ENCODE measurements around the gene POU2AF1. TPM values are rescaled to one million over a fixed set of nuclear protein-coding genes. Genes with fewer than 3 reads are reported as not detected.

Gene POU2AF1
- total and polyA plus RNA-seq, 2 of the 13 experiments (the other 11 are each of a cell fraction or from before 2014, with no cell fraction given), result 1.9 to 3.6 TPM

DNA sequence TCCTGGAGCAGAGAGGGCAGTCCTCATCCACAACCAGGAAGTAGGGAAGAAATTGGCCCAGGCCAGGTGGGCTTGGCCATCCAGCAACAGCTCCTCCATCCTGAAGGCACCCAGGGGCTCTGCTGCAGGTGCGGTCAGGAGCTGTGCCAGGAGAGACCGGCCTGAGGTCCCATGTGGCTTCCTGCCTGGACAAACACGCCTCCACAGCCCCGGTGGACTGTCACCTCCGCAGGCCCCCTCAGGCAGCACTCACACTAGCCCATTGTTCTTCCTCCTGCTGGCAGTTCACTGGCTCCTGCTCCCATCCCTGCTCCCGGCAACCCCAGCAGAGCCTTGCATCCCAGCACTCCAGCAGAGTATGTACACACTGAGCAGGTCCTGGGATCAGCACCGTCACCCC is 16.0 kb upstream of the POU2AF1 start:
- Histone ChIP-seq H3K4me1 (ENCODE audit: insufficient read depth, low read length) (peaks cover 77% of the 10 kb centered on the region), H3K4me2 (ENCODE audit: low read depth, low read length) (peak overlapping the region; percentile 48), H3K36me3 (replicated peaks in 1 of 2; ENCODE audit: control insufficient read depth in 1 of 2, insufficient read depth in 2 of 2, low read length in 2 of 2) (no peaks in the 10 kb centered on the region), H4K20me1 (ENCODE audit: insufficient read depth, low read length) (no peaks in the 10 kb centered on the region), H3K9me3 (ENCODE audit: low read length) (no peaks in the 10 kb centered on the region), H3K4me3 (replicated peaks in 1 of 3; ENCODE audit: insufficient read depth in 1 of 3, low read depth in 2 of 3, low read length in 3 of 3) (no peak overlapping the region), H3K27me3 (ENCODE audit: control insufficient read depth in 1 of 2, insufficient read depth in 2 of 2, low read length in 2 of 2) (no peaks in the 10 kb centered on the region), H3K27ac (ENCODE audit: extremely low read length, insufficient read depth, low read length) (peak overlapping the region; percentile 54), H3K79me2 (ENCODE audit: insufficient read depth, low read length) (no peaks in the 10 kb centered on the region), H2AFZ (ENCODE audit: low read length) (no peak overlapping the region), H3K9ac (ENCODE audit: insufficient read depth, low read depth, low read length) (0 out of 2 replicates have a peak overlapping the region, but pooled peaks have one; percentile 14)
- peak; percentile 100 for ATAC-seq
- BruUV-seq (replicated peaks), result no TSS peak
- ChIA-PET POLR2A (interaction anchor here (0.5 to 2.8 kb wide), 7 partner anchors 22 to 96 kb away, joined by 3 to 9 read pairs (median 5); no protein-coding TSS in a partner anchor), CTCF (ENCODE audit: low intra/inter-chr PET ratio, low total read pairs) (no interaction called here)
- in situ Hi-C loops (cut with HindIII; ENCODE audit: extremely low pct_ligation_motif_present, low pct_unique_long_range_greater_than_20kb) (no loop called here), intact Hi-C loops (cut with micrococcal nuclease; ENCODE audit: unreplicated experiment) (loop anchor here (1.0 to 2.0 kb wide), 3 partner anchors 29 to 61 kb away; no protein-coding TSS in a partner anchor)
- WGBS (ENCODE audit: low lambda C conversion rate), result 0% methylated on average over 4 of the region's 7 CpGs
- DNase-seq (ENCODE audit: low spot score), result peak; percentile 93
- FAIRE-seq, result peak; percentile 97
- TF ChIP-seq ZNF777 (CRISPR knock-in tag; IDR thresholded peaks at IDR 0.05) (no peak), USF2 (IDR thresholded peaks at IDR 0.05; ENCODE audit: low read depth, low read length) (no peak), USF2 (CRISPR knock-in tag; IDR thresholded peaks at IDR 0.05; ENCODE audit: borderline replicate concordance) (no peak; the same call in 1 of the 2 replicates), WIZ (CRISPR knock-in tag; IDR thresholded peaks at IDR 0.05) (no peak), FOXA1 (IDR thresholded peaks at IDR 0.05) (no peak), FOXA1 (CRISPR knock-in tag; IDR thresholded peaks at IDR 0.05) (peak; percentile 89), IRF2 (CRISPR knock-in tag; IDR thresholded peaks at IDR 0.05) (peak; percentile 24; the same call in 1 of the 2 replicates), ZNF563 (CRISPR knock-in tag; IDR thresholded peaks at IDR 0.05) (peak; percentile 45; the same call in 1 of the 2 replicates), CTCF (CRISPR knock-in tag; IDR thresholded peaks at IDR 0.05) (peak; percentile 46), HBP1 (CRISPR knock-in tag; IDR thresholded peaks at IDR 0.05; ENCODE audit: low read depth) (peak; percentile 68; the same call in 1 of the 2 replicates), ZNF446 (CRISPR knock-in tag; IDR thresholded peaks at IDR 0.05) (no peak), NKX3-1 (CRISPR knock-in tag; IDR thresholded peaks at IDR 0.05) (0 out of 2 replicates have a peak, but pooled peaks have one; percentile 30), ZNF570 (CRISPR knock-in tag; IDR thresholded peaks at IDR 0.05; ENCODE audit: borderline replicate concordance) (no peak), HOXD1 (CRISPR knock-in tag; IDR thresholded peaks at IDR 0.05) (peak; percentile 79; the same call in 1 of the 2 replicates), NFE2L1 (CRISPR knock-in tag; IDR thresholded peaks at IDR 0.05; ENCODE audit: borderline replicate concordance) (no peak), RFXAP (CRISPR knock-in tag; IDR thresholded peaks at IDR 0.05; ENCODE audit: borderline replicate concordance) (peak; percentile 81; the same call in 1 of the 2 replicates), MAZ (IDR thresholded peaks at IDR 0.05; ENCODE audit: borderline replicate concordance, low read depth, low read length) (no peak), MAZ (CRISPR knock-in tag; IDR thresholded peaks at IDR 0.05; ENCODE audit: low read depth) (0 out of 2 replicates have a peak, but pooled peaks have one; percentile 67), ZNF282 (IDR thresholded peaks at IDR 0.05; ENCODE audit: partially characterized antibody) (no peak), SP4 (CRISPR knock-in tag; IDR thresholded peaks at IDR 0.05) (no peak)
- TF ChIP-seq, protein P1, sequence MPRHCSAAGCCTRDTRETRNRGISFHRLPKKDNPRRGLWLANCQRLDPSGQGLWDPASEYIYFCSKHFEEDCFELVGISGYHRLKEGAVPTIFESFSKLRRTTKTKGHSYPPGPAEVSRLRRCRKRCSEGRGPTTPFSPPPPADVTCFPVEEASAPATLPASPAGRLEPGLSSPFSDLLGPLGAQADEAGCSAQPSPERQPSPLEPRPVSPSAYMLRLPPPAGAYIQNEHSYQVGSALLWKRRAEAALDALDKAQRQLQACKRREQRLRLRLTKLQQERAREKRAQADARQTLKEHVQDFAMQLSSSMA (CRISPR knock-in tag; IDR thresholded peaks at IDR 0.05), result no peak
